Mesenchymal stem cell (in vitro differentiated cells and primary cell): ENCODE measurements around the gene ARID5B.

Source experiments
- DNase-seq: peaks from one replicate; pipeline ENCODE4 v3.0.0-alpha.2; 2013
- H2AFZ ChIP-seq: one replicate; pipeline ENCODE4 v1.6.1; 2013; ENCODE audit warnings: low read depth, mild to moderate bottlenecking, control low read depth, inconsistent platforms, low read length, moderate library complexity
- H2AK5ac ChIP-seq: 2 replicates; pipeline ENCODE4 v1.6.1; 2013; ENCODE audit warnings: low read length, moderate library complexity, mild to moderate bottlenecking, inconsistent platforms; ENCODE audit not compliant: severe bottlenecking
- H2BK120ac ChIP-seq: one replicate; pipeline ENCODE4 v1.6.1; 2013; ENCODE audit warnings: low read depth, mild to moderate bottlenecking, inconsistent platforms, low read length, moderate library complexity
- H2BK12ac ChIP-seq, 2 experiments: one replicate each; pipeline ENCODE4 v1.6.1; 2013; ENCODE audit warnings: inconsistent platforms in 2 of 2, low read length in 2 of 2, mild to moderate bottlenecking in 2 of 2, moderate library complexity in 2 of 2, control low read depth in 1 of 2
- H2BK15ac ChIP-seq: one replicate; pipeline ENCODE4 v1.6.1; 2013; ENCODE audit warnings: mild to moderate bottlenecking, low read depth, inconsistent platforms; ENCODE audit not compliant: poor library complexity, severe bottlenecking
- H2BK5ac ChIP-seq: 2 replicates; pipeline ENCODE4 v1.6.1; 2013; ENCODE audit warnings: low read depth, mild to moderate bottlenecking, low read length, control low read depth, inconsistent platforms; ENCODE audit not compliant: poor library complexity, severe bottlenecking
- H3K14ac ChIP-seq, 2 experiments: one replicate each; pipeline ENCODE4 v1.6.1; 2013; ENCODE audit warnings: inconsistent platforms in 2 of 2, low read length in 2 of 2, control low read depth in 1 of 2, mild to moderate bottlenecking in 1 of 2, moderate library complexity in 1 of 2
- H3K18ac ChIP-seq, 2 experiments: one replicate each; pipeline ENCODE4 v1.6.1; 2013; ENCODE audit warnings: inconsistent platforms in 2 of 2, low read length in 2 of 2, control low read depth in 1 of 2, low read depth in 1 of 2, mild to moderate bottlenecking in 1 of 2
- H3K23ac ChIP-seq, 2 experiments: one replicate each; pipeline ENCODE4 v1.6.1; 2013; ENCODE audit warnings: inconsistent platforms in 2 of 2, low read length in 2 of 2, mild to moderate bottlenecking in 2 of 2, moderate library complexity in 2 of 2, control low read depth in 1 of 2
- H3K27ac ChIP-seq: 2 replicates; pipeline ENCODE4 v1.5.1; 2013; ENCODE audit warnings: mild to moderate bottlenecking, moderate library complexity, low read length, control low read depth, inconsistent platforms; ENCODE audit not compliant: poor library complexity, severe bottlenecking
- H3K27me3 ChIP-seq, 2 experiments: 2 replicates each; pipeline versions ENCODE4 v1.6.1 to v1.7.0; 2013; ENCODE audit warnings: low read length in 2 of 2, mild to moderate bottlenecking in 2 of 2, moderate library complexity in 2 of 2, control low read depth in 1 of 2, inconsistent platforms in 1 of 2; ENCODE audit not compliant: control insufficient read depth in 1 of 2, insufficient read depth in 1 of 2
- H3K36me3 ChIP-seq, 2 experiments: 2 replicates each; pipeline versions ENCODE4 v1.6.1 to v1.7.0; 2013; ENCODE audit warnings: low read length in 2 of 2, control low read depth in 1 of 2, inconsistent platforms in 1 of 2, low read depth in 1 of 2, mild to moderate bottlenecking in 1 of 2; ENCODE audit not compliant: insufficient read depth in 2 of 2, control insufficient read depth in 1 of 2
- H3K4ac ChIP-seq, 2 experiments: one replicate each; pipeline ENCODE4 v1.6.1; 2013; ENCODE audit warnings: inconsistent platforms in 2 of 2, low read length in 2 of 2, mild to moderate bottlenecking in 2 of 2, moderate library complexity in 2 of 2, control low read depth in 1 of 2, low read depth in 1 of 2
- H3K4me1 ChIP-seq: 2 replicates; pipeline ENCODE4 v1.6.1; 2013; ENCODE audit warnings: low read depth, low read length, control low read depth; ENCODE audit not compliant: control insufficient read depth, insufficient read depth
- H3K4me2 ChIP-seq: 2 replicates; pipeline ENCODE4 v1.6.1; 2013; ENCODE audit warnings: low read length, mild to moderate bottlenecking, inconsistent platforms; ENCODE audit not compliant: poor library complexity, severe bottlenecking
- H3K4me3 ChIP-seq, 2 experiments: 2 replicates each; pipeline versions ENCODE4 v1.5.1 to v1.7.0; 2013; ENCODE audit warnings: low read length in 2 of 2, mild to moderate bottlenecking in 2 of 2, control low read depth in 1 of 2, low read depth in 1 of 2; ENCODE audit not compliant: insufficient read depth in 1 of 2
- H3K79me1 ChIP-seq: replicated peaks from 2 replicates; pipeline ENCODE4 v1.6.1; 2013; ENCODE audit warnings: mild to moderate bottlenecking, control low read depth, low read length, inconsistent platforms; ENCODE audit not compliant: poor library complexity, severe bottlenecking
- H3K9ac ChIP-seq: 2 replicates; pipeline ENCODE4 v1.7.0; 2013; ENCODE audit warnings: mild to moderate bottlenecking, low read length, moderate library complexity
- H3K9me3 ChIP-seq: 2 replicates; pipeline ENCODE4 v1.7.0; 2013; ENCODE audit warnings: mild to moderate bottlenecking, low read length; ENCODE audit not compliant: control insufficient read depth
- H4K8ac ChIP-seq: one replicate; pipeline ENCODE4 v1.6.1; 2013; ENCODE audit warnings: inconsistent platforms, mild to moderate bottlenecking, low read length, moderate library complexity
- H4K91ac ChIP-seq: one replicate; pipeline ENCODE4 v1.6.1; 2013; ENCODE audit warnings: mild to moderate bottlenecking, low read length, inconsistent platforms
- WGBS: methylation state at CpG from one replicate; pipeline ENCODE4 v1.1.7; 2013; ENCODE audit warnings: mixed read lengths; 5-methylcytosine and 5-hydroxymethylcytosine counted together

ARID5B gene

GRCh38 chr10:62005281-62005680, 103.8 kb downstream of the ARID5B start:
- peaks cover 3% of the 10 kb centered on the region for H3K4me1 ChIP-seq
- no peak overlapping the region for H2BK12ac ChIP-seq
- H2BK120ac ChIP-seq, result no peak overlapping the region
- no peaks in the 10 kb centered on the region for H3K27me3 ChIP-seq
- H3K4me3 ChIP-seq, result peak overlapping the region in 1 of 2 experiments; percentile 32
- no peak overlapping the region for H3K27ac ChIP-seq
- H3K36me3 ChIP-seq, result peaks cover 0 to 22% of the 10 kb centered on the region in 2 experiments
- H3K4ac ChIP-seq, result no peak overlapping the region
- no peak overlapping the region for H2AFZ ChIP-seq
- no peak overlapping the region for H3K23ac ChIP-seq
- no peak overlapping the region for H2BK15ac ChIP-seq
- H3K18ac ChIP-seq, result no peak overlapping the region
- no peak overlapping the region for H2AK5ac ChIP-seq
- H3K9me3 ChIP-seq, result no peaks in the 10 kb centered on the region
- peaks cover 47% of the 10 kb centered on the region for H3K79me1 ChIP-seq
- no peak overlapping the region for H3K4me2 ChIP-seq
- no peak overlapping the region for H2BK5ac ChIP-seq
- no peak overlapping the region for H3K14ac ChIP-seq
- DNase-seq, result peak; percentile 47
- peak overlapping the region; percentile 85 for H3K9ac ChIP-seq
- no peak overlapping the region for H4K91ac ChIP-seq
- H4K8ac ChIP-seq, result no peak overlapping the region
- no CpG with 5 or more reads among the region's 2 CpGs for WGBS

GRCh38 chr10:62005687-62006086, 104.2 kb downstream of the ARID5B start:
- H3K4me3 ChIP-seq, result peak overlapping the region in 1 of 2 experiments; percentile 32
- 96% methylated on average over 3 of the region's 3 CpGs for WGBS

GRCh38 chr10:62007145-62007544, 105.6 kb downstream of the ARID5B start:
- DNase-seq, result no peak
- no peak overlapping the region for H2AFZ ChIP-seq
- H3K36me3 ChIP-seq, result peaks cover 5 to 12% of the 10 kb centered on the region in 2 experiments
- H3K4me2 ChIP-seq, result no peak overlapping the region
- no peak overlapping the region for H2BK120ac ChIP-seq
- H3K14ac ChIP-seq, result no peak overlapping the region
- H3K4me1 ChIP-seq, result peaks cover 3% of the 10 kb centered on the region
- no peak overlapping the region for H4K91ac ChIP-seq
- H3K79me1 ChIP-seq, result peaks cover 51% of the 10 kb centered on the region
- no peak overlapping the region for H3K27ac ChIP-seq
- H3K9me3 ChIP-seq, result no peaks in the 10 kb centered on the region
- no peak overlapping the region for H4K8ac ChIP-seq
- H3K4me3 ChIP-seq, result no peak overlapping the region
- 100% methylated on average over 1 of the region's 2 CpGs for WGBS
- H3K4ac ChIP-seq, result no peak overlapping the region
- no peaks in the 10 kb centered on the region for H3K27me3 ChIP-seq
- no peak overlapping the region for H2BK5ac ChIP-seq
- no peak overlapping the region for H3K23ac ChIP-seq
- no peak overlapping the region for H2BK15ac ChIP-seq
- no peak overlapping the region for H2BK12ac ChIP-seq
- no peak overlapping the region for H3K18ac ChIP-seq
- no peak overlapping the region for H3K9ac ChIP-seq
- no peak overlapping the region for H2AK5ac ChIP-seq

More at GRCh38 chr10:62005687-62006086, 104.2 kb downstream of the ARID5B start:
- no peak overlapping the region for H4K91ac ChIP-seq
- peaks cover 0 to 18% of the 10 kb centered on the region in 2 experiments for H3K36me3 ChIP-seq
- H3K9ac ChIP-seq, result peak overlapping the region; percentile 85
- peaks cover 3% of the 10 kb centered on the region for H3K4me1 ChIP-seq
- H3K27ac ChIP-seq, result no peak overlapping the region
- H3K79me1 ChIP-seq, result peaks cover 50% of the 10 kb centered on the region
- peak; percentile 27 for DNase-seq
- H3K23ac ChIP-seq, result no peak overlapping the region
- H2BK12ac ChIP-seq, result no peak overlapping the region
- H3K9me3 ChIP-seq, result no peaks in the 10 kb centered on the region
- no peak overlapping the region for H4K8ac ChIP-seq
- no peak overlapping the region for H2BK5ac ChIP-seq
- H3K14ac ChIP-seq, result no peak overlapping the region
- no peak overlapping the region for H3K4me2 ChIP-seq
- H3K27me3 ChIP-seq, result no peaks in the 10 kb centered on the region
- no peak overlapping the region for H2AK5ac ChIP-seq
- H3K18ac ChIP-seq, result no peak overlapping the region
- no peak overlapping the region for H2AFZ ChIP-seq
- no peak overlapping the region for H2BK15ac ChIP-seq
- no peak overlapping the region for H2BK120ac ChIP-seq
- no peak overlapping the region for H3K4ac ChIP-seq

- DNase-seq, result no peak
- no peak overlapping the region for H2AFZ ChIP-seq
- peaks cover 46% of the 10 kb centered on the region for H3K79me1 ChIP-seq
- H3K4me2 ChIP-seq, result no peak overlapping the region
- H3K23ac ChIP-seq, result no peak overlapping the region
- H3K36me3 ChIP-seq, result peaks cover 5 to 19% of the 10 kb centered on the region in 2 experiments
- H3K9ac ChIP-seq, result no peak overlapping the region
- H2BK12ac ChIP-seq, result no peak overlapping the region
- WGBS, result 98% methylated on average over 5 of the region's 6 CpGs
- H2BK5ac ChIP-seq, result no peak overlapping the region
- no peaks in the 10 kb centered on the region for H3K27me3 ChIP-seq
- H2BK120ac ChIP-seq, result no peak overlapping the region
- peaks cover 3% of the 10 kb centered on the region for H3K4me1 ChIP-seq
- H3K9me3 ChIP-seq, result no peaks in the 10 kb centered on the region
- H3K18ac ChIP-seq, result no peak overlapping the region
- H4K91ac ChIP-seq, result no peak overlapping the region
- H4K8ac ChIP-seq, result no peak overlapping the region
- H3K4me3 ChIP-seq, result no peak overlapping the region
- H2BK15ac ChIP-seq, result no peak overlapping the region
- H3K27ac ChIP-seq, result no peak overlapping the region
- H3K14ac ChIP-seq, result no peak overlapping the region
- no peak overlapping the region for H2AK5ac ChIP-seq
- H3K4ac ChIP-seq, result no peak overlapping the region
Observed at GRCh38 chr10:62008196-62008595, 106.7 kb downstream of the ARID5B start.
